ENCODE results near the gene BANK1. TPM values are rescaled to one million over a fixed set of nuclear protein-coding genes. Genes with fewer than 3 reads are reported as not detected.

BANK1 gene
- total RNA-seq, 1 experiment from 2014 or later: 2.4 TPM

- Histone ChIP-seq H2AFZ (ENCODE audit: low read depth, low read length, poor library complexity, severe bottlenecking) (no peak overlapping the region), H3K27me3 (ENCODE audit: insufficient read depth, low read length) (no peaks in the 10 kb centered on the region), H3K9me3 (ENCODE audit: control insufficient read depth in 1 of 2, insufficient read depth in 1 of 2, low read depth in 1 of 2, low read length in 2 of 2) (no peaks in the 10 kb centered on the region), H3K27ac (ENCODE audit: low read depth, low read length) (no peak overlapping the region), H4K20me1 (ENCODE audit: insufficient read depth) (no peaks in the 10 kb centered on the region), H3K79me2 (ENCODE audit: insufficient read depth, low read length) (no peaks in the 10 kb centered on the region), H3K36me3 (ENCODE audit: control insufficient read depth in 1 of 2, insufficient read depth in 2 of 2, low read length in 2 of 2) (no peaks in the 10 kb centered on the region), H3K9ac (ENCODE audit: low read length) (no peak overlapping the region), H3K4me1 (ENCODE audit: control insufficient read depth in 1 of 2, insufficient read depth in 2 of 2, low read length in 2 of 2) (peaks cover 6 to 27% of the 10 kb centered on the region in 2 experiments; a peak in 3 of 4 replicates), H3K9me2 (ENCODE audit: insufficient read depth) (no peaks in the 10 kb centered on the region; the same call in 1 of the 2 replicates), H3K4me2 (ENCODE audit: low read length) (no peak overlapping the region), H3K4me3 (replicated peaks in 1 of 2; ENCODE audit: low read depth in 1 of 2, low read length in 2 of 2) (no peak overlapping the region)
- ChIA-PET POLR2A (no interaction called here), RAD21 (ENCODE audit: low non-redundant PET in 1 of 2, low total read pairs in 2 of 2, uncharacterized antibody in 2 of 2, unreplicated experiment in 2 of 2) (no interaction called here), CTCF (no interaction called here)
- DNase-seq (ENCODE audit: low read depth, low spot score) (no peak), ATAC-seq (no peak)
- no TSS peak for BruUV-seq (replicated peaks)
- TF ChIP-seq JUND (IDR thresholded peaks at IDR 0.05): peak; percentile 38
- TF ChIP-seq TCF7L2 (IDR thresholded peaks at IDR 0.05; ENCODE audit: borderline replicate concordance, extremely low read depth, insufficient read depth, insufficient read length): no peak
- intact Hi-C loops (cut with micrococcal nuclease): no loop called here
Measured at GRCh38 chr4:101950258-101950979, 159.9 kb downstream of the BANK1 start.

- Histone ChIP-seq H3K27me3 (ENCODE audit: insufficient read depth, low read length) (no peaks in the 10 kb centered on the region), H3K27ac (ENCODE audit: low read depth, low read length) (no peak overlapping the region), H3K4me2 (ENCODE audit: low read length) (peak overlapping the region; percentile 67; the same call in 1 of the 2 replicates), H3K9me3 (ENCODE audit: control insufficient read depth in 1 of 2, insufficient read depth in 1 of 2, low read depth in 1 of 2, low read length in 2 of 2) (no peaks in the 10 kb centered on the region), H3K36me3 (ENCODE audit: control insufficient read depth in 1 of 2, insufficient read depth in 2 of 2, low read length in 2 of 2) (no peaks in the 10 kb centered on the region), H3K9me2 (ENCODE audit: insufficient read depth) (no peaks in the 10 kb centered on the region; the same call in 1 of the 2 replicates), H2AFZ (ENCODE audit: low read depth, low read length, poor library complexity, severe bottlenecking) (no peak overlapping the region), H3K9ac (ENCODE audit: low read length) (no peak overlapping the region), H4K20me1 (ENCODE audit: insufficient read depth) (no peaks in the 10 kb centered on the region), H3K4me1 (ENCODE audit: control insufficient read depth in 1 of 2, insufficient read depth in 2 of 2, low read length in 2 of 2) (peaks cover 6 to 27% of the 10 kb centered on the region in 2 experiments; a peak in 3 of 4 replicates), H3K4me3 (replicated peaks in 1 of 2; ENCODE audit: low read depth in 1 of 2, low read length in 2 of 2) (no peak overlapping the region), H3K79me2 (ENCODE audit: insufficient read depth, low read length) (no peaks in the 10 kb centered on the region)
- no TSS peak for BruUV-seq (replicated peaks)
- ATAC-seq (no peak), DNase-seq (ENCODE audit: low read depth, low spot score) (no peak)
- CTCF ChIA-PET: no interaction called here
- RAD21 ChIA-PET (ENCODE audit: low non-redundant PET in 1 of 2, low total read pairs in 2 of 2, uncharacterized antibody in 2 of 2, unreplicated experiment in 2 of 2): no interaction called here
- POLR2A ChIA-PET: no interaction called here
- intact Hi-C loops (cut with micrococcal nuclease): no loop called here
- TF ChIP-seq JUND (IDR thresholded peaks at IDR 0.05) (no peak), CBX3 (IDR thresholded peaks at IDR 0.05; ENCODE audit: low read depth) (no peak), CTCF (IDR thresholded peaks at IDR 0.05 in 2 of 3, conservative IDR thresholded peaks at IDR 0.05 in 1 of 3; ENCODE audit: borderline replicate concordance in 1 of 3, insufficient read depth in 1 of 3, low read depth in 2 of 3, low read length in 2 of 3) (no peak), MAX (IDR thresholded peaks at IDR 0.05) (no peak), ZNF274 (IDR thresholded peaks at IDR 0.05; ENCODE audit: low read depth, low read length) (no peak), EGR1 (IDR thresholded peaks at IDR 0.05; ENCODE audit: low read depth) (no peak), ATF3 (IDR thresholded peaks at IDR 0.05) (no peak), POLR2AphosphoS5 (IDR thresholded peaks at IDR 0.05; ENCODE audit: low read depth, low read length) (no peak), POLR2A (IDR thresholded peaks at IDR 0.05; ENCODE audit: borderline replicate concordance, extremely low read depth, insufficient read depth, insufficient read length) (no peak), ELF1 (IDR thresholded peaks at IDR 0.05; ENCODE audit: borderline replicate concordance, low read depth) (no peak), ZBTB33 (IDR thresholded peaks at IDR 0.05; ENCODE audit: extremely low read depth, insufficient replicate concordance, low read length) (no peak), EZH2 (IDR thresholded peaks at IDR 0.05) (no peak), SRF (IDR thresholded peaks at IDR 0.05; ENCODE audit: low read depth) (no peak), RAD21 (IDR thresholded peaks at IDR 0.05; ENCODE audit: low read depth) (no peak), EZH2phosphoT487 (IDR thresholded peaks at IDR 0.05; ENCODE audit: borderline replicate concordance) (no peak)
Measured at GRCh38 chr4:101952985-101953384, 162.5 kb downstream of the BANK1 start.

All from HCT116 (cell line).